NB4 (cell line): ENCODE measurements around the gene OTUB1.
A peak's percentile ranks its signal among the peaks of the same experiment; 100 is the strongest.

ENCODE experiments used
- POLR2A ChIP-seq: IDR thresholded peaks from 2 replicates; pipeline ENCODE4 v1.6.1; 2011; ENCODE audit warnings: mild to moderate bottlenecking; ENCODE audit not compliant: insufficient read length; ENCODE audit errors: extremely low read depth
- TF ChIP-seq, protein P1 (sequence below): IDR thresholded peaks from one replicate; pipeline ENCODE4 v1.5.1; 2012; ENCODE audit warnings: low read depth, low read length

DNA sequence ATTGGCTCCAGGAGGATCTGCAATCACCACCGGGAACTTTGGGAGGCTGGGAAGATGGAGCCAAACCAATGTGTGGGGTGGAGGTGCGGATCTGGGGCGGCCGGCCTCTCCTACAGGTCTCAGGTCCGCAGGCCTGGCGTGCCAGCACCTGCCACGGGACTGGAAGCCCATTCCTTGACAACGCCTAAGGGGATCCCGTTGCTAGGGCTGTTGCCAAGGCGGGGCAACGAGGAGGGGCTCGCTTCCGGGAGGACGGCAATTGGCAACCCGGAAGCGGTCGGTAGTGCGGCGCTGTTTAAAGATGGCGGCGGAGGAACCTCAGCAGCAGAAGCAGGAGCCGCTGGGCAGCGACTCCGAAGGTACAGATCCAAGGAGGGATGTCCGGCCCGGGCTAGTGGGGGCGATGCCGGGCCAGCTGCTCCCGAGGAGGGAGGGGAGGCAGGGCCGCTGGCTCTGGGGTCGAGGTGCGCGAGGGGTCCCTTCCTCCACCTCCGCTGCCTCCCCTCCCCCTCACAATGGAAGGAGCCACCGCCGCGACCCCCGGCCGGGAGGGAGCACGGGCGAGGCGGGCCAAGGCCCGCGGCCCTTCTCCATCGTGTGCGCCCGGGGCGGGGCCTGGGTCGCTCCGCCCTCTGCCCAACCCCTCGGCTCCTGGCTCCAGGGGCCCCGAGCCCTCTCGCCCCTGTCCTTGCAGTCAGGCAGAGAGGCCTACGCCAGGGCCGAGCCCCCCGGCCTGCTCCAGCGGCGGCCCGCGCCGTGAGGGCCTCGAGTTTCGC is at the start of gene OTUB1:
- TF ChIP-seq, protein P1, sequence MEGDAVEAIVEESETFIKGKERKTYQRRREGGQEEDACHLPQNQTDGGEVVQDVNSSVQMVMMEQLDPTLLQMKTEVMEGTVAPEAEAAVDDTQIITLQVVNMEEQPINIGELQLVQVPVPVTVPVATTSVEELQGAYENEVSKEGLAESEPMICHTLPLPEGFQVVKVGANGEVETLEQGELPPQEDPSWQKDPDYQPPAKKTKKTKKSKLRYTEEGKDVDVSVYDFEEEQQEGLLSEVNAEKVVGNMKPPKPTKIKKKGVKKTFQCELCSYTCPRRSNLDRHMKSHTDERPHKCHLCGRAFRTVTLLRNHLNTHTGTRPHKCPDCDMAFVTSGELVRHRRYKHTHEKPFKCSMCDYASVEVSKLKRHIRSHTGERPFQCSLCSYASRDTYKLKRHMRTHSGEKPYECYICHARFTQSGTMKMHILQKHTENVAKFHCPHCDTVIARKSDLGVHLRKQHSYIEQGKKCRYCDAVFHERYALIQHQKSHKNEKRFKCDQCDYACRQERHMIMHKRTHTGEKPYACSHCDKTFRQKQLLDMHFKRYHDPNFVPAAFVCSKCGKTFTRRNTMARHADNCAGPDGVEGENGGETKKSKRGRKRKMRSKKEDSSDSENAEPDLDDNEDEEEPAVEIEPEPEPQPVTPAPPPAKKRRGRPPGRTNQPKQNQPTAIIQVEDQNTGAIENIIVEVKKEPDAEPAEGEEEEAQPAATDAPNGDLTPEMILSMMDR: no peak
- TF ChIP-seq POLR2A: peak; percentile 84
